HG03469 (cell line): ENCODE data around the gene C22orf39.
"Not testable (repeated sequence)": the region's sequence is repeated elsewhere in the genome, so short reads cannot be mapped to it uniquely, and the experiment has no call there.

Experiments used
- ATAC-seq: cut with Tn5 transposase; IDR thresholded peaks from one replicate; pipeline ENCODE4 v1.9.1; 2021; ENCODE audit warnings: mild to moderate bottlenecking, moderate library complexity, moderate number of reproducible peaks; ENCODE audit not compliant: unreplicated experiment

C22orf39 gene

DNA sequence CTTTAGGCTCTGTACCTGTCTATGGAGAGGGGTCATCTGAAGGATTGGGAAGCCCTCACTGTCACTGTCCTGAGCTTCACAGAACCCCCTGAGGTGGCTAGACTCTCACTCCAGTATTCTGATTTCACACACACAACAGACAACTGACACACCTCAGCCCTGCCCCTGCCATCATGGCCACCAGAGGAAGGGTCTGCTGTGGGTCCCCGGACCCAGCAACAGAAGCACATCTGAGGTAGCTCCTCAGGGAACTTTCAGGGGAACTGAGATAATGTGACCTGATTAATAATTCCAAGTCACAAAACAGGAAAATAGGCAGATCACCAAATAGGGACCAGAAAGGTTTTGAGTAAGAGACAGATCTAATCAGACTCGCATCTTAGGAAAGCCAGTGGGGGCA is 7.5 kb upstream of the C22orf39 start:
- no peak for ATAC-seq

GRCh38 chr22:19454156-19454555 is 6.6 kb upstream of the C22orf39 start:
- no peak for ATAC-seq

DNA sequence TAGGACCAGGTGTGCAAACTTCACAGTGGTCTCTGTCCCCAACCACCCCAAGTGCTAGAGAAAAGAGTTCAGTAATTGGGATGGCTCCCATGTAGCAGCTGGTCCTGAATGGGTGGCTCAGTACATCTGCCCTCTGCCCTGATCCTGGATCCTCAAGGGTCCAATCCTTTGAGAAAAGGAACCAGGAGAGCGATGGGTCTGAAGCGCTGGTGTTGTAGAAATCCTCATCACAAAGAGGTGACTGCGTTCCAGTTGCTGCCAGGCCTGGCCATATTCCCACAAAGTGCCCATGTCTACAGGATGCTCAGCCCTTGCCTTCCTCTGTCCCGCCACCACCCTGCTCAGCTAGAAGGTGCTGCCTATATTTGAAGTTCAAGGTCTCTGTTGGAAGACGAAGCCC is 6.2 kb upstream of the C22orf39 start:
- ATAC-seq, result no peak

DNA sequence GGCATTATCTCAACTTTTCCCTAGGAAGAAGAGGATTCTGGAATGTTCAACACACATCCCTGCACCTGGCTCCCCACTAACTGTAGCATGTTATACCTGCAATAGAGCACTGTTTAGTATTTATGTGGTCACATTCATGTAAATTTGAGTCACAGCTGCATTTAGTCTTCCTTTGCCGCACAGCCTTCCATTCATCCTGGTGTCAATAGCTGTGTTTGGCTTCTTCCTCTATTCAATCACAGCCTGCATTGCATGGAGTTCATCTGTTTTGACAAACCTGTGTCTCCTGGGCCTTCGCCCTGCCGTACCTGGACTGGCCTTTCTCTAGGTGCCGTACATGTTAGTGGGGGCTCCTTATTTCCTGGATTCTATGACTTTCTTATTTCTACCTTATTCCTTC is 4.1 kb upstream of the C22orf39 start:
- ATAC-seq, result no peak

- ATAC-seq, result no peak
Observed at GRCh38 chr22:19450363-19451175, 3.1 kb upstream of the C22orf39 start.

- ATAC-seq, result no peak
Observed at GRCh38 chr22:19449422-19449767, 1.9 kb upstream of the C22orf39 start.

DNA sequence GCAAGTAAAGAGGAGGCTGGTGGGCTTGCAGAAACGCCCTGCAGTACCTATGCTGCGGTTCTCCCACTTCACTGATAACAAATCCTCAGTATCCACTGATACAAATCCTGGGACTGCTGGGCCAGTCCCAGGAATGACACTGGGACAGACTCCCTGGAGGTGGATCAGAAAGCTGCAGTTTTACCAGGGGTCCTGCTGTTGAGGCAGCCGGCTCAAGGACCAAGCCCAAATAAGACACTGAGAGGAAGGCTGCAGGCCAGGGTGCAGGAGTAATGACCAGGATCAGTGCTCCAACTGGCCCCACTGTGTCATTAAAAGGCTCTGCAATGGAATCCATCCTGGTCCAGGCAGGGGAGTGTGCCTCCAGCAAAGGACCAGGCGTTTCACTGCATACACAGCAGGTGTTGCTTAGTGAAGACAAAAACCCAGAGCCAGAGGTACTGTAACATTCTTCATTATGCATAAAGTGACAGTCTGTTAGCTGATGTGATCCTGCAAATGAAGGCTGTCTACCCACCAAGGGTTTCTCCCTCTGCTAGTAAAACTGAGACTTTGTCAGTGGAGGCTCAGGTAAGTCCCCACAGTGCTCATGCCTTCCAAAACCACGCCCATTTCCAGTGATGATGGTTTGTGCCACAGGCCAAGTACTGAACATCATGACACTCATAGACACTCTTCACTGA is 1.4 kb upstream of the C22orf39 start:
- no peak for ATAC-seq

DNA sequence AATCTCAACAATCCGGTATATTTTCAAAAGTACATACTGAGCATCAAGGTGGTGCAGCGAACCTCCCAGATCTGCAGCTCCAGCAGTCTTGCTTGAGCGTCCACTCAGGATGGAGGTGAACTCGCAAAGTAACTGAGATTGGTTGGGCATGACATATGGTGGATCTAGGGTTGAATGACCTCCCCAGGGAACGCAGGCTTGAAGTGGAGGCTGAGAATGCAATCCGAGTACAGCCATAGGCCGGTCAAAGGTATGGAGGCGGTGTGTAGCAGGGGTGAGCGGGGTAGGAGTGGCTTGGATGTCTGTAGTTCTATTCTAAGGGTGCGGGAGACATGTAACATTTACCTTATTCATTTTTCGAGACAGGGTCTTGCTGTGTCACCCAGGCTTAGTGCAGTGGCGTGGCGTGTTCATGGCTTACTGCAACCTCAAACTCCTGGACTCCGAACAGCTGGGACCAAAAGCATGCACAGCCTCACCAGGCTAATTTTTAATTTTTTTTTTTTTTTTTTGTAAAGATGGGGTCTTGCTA is 631 bp upstream of the C22orf39 start:
- peak; percentile 27 for ATAC-seq

DNA sequence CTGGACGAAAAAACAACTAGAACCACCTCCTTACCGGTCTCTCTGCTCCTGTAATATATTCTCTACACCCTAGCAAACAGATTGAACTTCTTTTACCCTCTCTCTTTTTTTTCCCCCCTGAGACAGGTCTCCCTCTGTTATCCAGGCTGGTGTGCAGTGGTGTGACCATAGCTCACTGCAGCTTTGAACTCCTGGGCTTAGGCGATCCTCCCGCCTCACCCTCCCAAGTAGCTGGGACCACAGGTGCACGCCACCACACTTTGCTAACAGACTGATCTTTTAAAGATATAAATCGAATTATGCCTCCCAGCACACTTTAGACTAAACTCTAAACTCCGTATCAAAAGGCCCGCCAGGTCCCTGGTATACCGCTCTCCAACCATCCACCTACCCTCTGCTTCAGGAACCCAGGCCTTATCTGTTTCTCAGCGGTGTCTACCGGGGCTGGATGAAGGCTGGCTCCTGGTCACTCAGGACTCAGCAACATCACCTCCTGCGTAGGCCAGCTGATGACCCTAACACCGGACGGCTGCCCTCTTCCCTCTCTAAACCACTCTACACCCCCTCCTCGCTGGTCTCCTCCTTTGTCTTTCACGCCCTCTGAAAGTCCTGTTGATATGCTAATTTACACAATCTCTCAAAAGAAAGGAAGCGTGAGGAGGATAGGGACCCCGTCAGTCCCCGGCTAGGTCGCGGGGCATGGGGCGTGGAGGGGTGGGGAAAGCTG is 745 bp downstream of the C22orf39 start:
- ATAC-seq, result no peak

DNA sequence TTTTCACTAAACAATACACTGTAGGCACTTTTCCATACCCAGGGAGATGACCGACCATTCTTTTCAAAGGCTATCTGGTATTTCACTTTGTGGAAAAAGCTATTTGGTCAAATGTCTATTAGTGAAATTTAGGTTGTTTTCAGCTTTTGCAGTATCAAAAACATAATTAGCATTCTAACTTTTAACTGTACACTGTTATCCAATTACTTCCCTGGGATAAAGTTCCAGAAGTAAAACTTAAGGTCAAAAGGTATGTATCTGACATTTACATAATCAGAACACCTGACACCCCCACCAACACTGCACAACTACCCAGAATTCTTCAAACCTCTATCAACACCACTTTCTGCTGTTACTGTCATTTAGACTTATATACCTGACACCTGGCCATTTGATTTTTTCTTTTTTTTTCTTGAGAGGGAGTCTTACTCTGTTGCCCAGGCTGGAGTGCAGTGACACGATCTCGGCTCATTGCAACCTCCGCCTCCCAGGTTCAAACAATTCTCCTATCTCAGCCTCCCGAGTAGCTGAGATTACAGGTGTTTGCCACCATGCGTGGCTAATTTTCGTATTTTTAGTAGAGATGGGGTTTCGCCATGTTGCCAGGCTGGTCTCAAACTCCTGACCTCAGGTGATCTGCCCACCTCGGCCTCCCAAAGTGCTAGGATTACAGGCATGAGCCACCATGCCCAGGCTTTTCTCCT is 2.1 kb downstream of the C22orf39 start:
- ATAC-seq, result not testable (repeated sequence)

DNA sequence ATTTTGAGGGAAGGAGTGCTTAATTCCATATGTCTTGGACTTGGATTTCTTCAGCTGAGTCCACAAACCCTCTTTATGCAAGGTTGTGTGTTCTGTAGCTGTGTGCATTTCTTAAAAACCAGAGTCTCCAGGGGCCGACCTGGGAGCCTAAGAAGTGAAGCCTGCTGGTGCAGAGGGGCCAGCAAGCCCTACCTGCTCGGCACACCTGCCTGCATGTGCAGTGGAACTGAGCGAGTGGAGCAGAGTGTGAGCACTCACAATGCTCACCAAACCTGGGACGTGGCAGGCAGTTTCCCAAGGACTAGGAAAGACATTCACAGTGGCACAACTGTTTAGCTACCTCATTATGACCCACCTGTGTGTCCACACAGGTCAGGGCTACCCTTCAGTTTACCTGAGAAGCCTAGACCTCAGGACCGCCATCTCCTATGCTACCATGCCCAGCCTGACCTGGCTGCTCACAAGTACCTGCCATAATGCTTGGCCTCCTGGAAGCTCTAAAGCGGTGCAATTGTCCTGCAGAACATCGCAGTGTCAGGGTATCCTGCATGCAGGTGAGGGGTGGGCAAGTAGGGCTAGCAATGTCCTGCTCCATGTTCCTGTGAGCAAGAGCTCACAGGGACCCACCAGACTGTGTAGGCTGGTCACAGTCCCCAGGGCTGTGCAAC is 3.8 kb downstream of the C22orf39 start:
- no peak for ATAC-seq

DNA sequence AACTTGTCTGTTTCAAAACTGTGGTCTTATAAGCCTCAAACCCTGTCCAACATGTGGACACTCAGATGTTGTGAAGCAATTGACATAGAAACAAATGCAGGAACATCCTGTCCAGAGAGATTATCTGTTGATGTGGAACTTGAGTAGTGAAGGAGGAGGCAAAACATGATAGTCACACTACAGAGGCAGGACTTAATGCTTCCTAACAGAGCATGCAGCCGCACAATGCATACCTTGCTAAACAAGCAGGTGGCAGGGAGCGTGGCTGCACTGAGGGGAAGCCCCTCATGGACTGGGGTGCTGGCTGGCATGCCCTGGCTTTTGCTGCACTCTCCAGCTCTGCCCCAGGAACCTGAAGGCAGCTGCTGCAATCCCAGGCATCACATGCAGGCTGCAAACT is 5.3 kb downstream of the C22orf39 start:
- ATAC-seq, result no peak

- no peak for ATAC-seq
Observed at GRCh38 chr22:19440411-19441195, 6.9 kb downstream of the C22orf39 start.

- no peak for ATAC-seq
Observed at GRCh38 chr22:19438298-19438697, 9.2 kb downstream of the C22orf39 start.

GRCh38 chr22:19436444-19437161 is 10.9 kb downstream of the C22orf39 start:
- not testable (repeated sequence) for ATAC-seq

DNA sequence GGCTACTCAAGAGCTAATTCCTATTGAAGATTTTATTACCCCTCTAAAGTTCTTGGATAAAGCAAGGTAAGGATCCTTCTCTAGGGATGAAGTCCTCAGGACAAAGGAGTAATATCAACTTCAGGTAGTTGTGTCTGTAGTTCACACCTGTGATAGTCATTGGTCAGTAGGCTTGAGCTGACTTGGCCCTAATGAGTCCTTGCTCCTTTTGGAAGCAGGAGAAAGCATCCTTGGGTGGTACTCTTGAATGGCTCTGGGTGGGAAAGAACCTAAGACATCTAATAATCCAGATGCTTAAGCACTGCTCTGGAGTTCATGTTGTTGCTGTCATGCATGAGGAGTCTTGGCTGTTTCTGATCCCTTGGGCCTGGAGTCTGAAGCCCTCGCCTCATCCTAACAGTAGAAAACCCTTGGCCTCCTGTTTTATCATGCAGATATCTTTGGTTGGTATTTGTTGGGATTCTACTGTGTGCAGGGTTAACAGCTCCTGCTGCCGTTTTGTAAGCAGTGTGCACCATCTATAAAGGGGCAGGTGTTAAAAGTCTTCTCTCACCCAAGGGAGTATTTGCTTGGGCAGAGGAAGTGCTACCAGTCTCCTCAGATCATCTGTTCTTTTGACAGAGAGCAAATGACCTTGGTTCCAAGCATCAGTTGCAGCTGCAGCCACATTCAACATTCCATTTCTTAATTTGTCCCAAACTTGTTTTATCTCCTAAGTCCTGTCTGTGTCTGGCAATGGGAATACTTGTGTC is 12.5 kb downstream of the C22orf39 start:
- ATAC-seq, result no peak

GRCh38 chr22:19434401-19434800 is 13.1 kb downstream of the C22orf39 start:
- no peak for ATAC-seq

- ATAC-seq, result peak; percentile 58
Observed at GRCh38 chr22:19432133-19432851, 15.2 kb downstream of the C22orf39 start, which contains the start of gene MRPL40. MRPL40 (plus strand) TSS chr22:19432545; CDS start chr22:19432555, 10 bp downstream.
